IPS-18c (cell line): Measurements from ENCODE around the gene IGSF22.

Experiments
- H3K4me3 ChIP-seq: 2 replicates; pipeline ENCODE4 v1.7.0; 2013; ENCODE audit warnings: low read depth, mild to moderate bottlenecking, low read length, moderate library complexity; ENCODE audit not compliant: insufficient read depth
- H3K9me3 ChIP-seq: one replicate; pipeline ENCODE4 v1.6.1; 2013; ENCODE audit warnings: mild to moderate bottlenecking, low read length, moderate library complexity; ENCODE audit not compliant: control insufficient read depth, insufficient read depth

IGSF22 gene

DNA sequence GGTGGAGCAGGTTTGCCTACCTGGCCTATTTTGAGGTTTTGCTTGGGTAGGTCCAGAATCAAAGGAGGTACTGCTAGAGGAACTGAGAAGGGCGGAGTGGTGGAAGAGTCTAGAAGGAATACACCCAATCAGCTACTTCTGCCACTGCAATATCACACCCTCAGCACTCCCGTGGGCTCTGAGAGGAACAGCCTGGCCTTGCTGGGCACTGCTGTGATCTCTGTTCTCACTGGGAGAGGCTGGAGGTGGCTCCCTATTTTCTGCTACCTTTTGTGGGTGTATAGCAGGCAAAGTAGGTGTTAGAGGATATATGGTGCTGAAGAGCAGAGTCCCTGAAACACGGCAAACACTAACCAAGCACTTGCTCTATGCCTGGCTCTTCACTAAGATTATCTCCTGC, 25.0 kb upstream of the IGSF22 start:
- no peaks in the 10 kb centered on the region for H3K9me3 ChIP-seq
- no peak overlapping the region for H3K4me3 ChIP-seq

DNA sequence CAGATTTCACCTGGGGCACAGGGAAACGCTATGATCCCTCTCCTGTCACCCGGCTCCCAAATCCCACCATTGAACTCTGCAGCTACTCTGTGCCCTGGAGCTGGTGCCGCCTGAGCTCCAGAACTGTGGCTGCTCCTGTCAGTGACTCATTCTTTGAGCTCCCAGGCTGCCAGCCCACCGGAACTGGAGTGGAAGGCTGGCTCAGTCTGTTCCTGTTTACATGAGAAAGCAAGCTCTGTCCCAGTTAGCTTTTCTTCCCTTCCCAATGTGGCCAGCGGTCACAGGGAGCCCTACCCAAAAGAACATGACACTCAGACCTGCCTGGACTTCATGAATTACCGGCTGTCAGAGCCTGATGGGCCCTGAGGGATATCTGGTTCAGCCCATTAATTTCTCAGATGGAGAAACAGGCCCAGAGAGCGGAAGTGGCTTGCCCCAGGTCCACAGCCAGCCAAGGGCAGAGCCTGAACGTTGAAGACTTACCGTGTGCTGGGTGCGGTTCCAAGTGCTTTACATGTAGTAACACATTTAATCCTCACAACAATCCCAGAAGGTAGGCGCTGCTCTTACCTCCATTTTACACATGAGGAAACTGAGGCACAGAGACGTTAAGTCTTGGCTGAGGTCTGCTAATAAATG, 23.8 kb upstream of the IGSF22 start:
- Histone ChIP-seq H3K4me3 (no peak overlapping the region), H3K9me3 (peaks cover 4% of the 10 kb centered on the region)

DNA sequence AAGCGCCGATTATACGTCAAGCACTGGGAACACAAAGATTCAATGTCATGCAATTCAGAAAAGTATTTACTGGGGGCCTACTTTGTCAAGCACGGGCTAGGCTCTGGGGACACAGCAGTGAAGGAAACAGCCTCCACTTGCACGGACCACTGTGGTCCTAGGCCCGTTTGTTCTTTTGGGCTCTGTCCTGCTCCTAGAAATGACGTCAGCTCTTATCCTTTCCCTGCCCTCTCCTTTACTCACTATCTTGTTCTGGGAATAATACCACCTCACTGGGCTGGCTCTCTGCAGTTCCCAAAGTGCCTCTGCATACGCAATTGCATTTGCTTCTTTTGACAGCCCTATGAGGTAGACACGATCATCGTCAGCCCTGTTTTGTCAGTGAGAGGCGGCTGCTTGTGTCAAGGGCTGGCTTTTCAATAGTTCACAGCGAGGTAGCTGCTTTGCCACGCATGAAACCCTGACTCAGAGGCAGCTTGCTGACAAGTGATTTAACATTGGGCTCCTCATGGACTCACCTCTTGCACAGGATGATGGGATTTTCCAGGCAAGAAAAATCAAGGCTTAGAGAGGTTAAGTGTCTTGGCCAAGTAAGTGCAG, 22.9 kb upstream of the IGSF22 start:
- Histone ChIP-seq H3K4me3 (no peak overlapping the region), H3K9me3 (peaks cover 4% of the 10 kb centered on the region)

DNA sequence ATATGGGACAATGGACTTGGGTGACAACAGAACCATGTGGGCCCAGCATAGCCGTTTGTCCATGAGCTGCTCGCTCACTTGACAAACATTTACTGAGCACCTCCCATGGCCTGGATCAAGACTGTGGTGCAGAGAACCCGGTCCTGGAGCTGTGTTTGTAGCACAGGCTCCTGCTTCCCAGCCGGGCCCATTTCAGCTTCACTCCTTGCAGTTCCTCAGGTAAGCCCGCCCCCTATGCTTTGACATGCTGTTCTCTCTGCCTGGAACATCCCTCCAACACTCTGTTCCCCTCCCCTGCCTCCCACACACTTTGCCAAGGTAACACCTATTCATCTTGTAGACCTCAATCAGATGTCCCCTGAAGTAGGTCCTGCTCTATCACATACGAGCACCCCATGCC, 19.3 kb upstream of the IGSF22 start:
- H3K4me3 ChIP-seq: no peak overlapping the region
- H3K9me3 ChIP-seq: peaks cover 4% of the 10 kb centered on the region

DNA sequence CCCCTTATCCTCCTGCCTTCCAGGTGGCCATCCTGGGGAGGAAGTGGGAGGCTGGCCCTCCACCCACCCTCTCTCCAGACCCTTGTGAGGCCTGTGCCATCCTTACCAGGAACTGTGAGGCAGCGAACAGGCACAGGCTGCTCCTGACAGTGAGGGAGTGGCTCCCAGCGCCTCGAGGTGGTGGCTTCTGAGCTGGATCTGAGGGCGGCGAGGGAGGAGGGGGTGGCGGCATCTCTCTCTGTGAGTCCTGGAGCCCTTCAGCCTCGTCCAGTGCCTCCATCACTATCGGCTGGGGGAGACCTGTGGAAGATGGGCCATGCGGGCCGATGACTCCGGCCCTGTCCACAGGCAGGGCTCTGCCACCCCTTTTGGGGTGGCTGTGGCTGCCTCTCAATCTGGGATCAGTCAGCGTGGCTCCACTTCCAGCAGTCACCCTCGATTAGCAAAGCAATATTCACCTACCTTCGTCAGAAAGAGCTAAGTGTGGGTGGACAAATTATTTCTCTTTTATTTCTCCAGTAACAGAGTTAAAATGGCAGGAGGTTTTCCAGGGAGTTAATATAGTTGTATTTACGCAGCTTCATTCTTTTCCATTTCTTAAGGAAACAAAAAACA, 18.0 kb upstream of the IGSF22 start:
- H3K9me3 ChIP-seq: peaks cover 4% of the 10 kb centered on the region
- H3K4me3 ChIP-seq: no peak overlapping the region

DNA sequence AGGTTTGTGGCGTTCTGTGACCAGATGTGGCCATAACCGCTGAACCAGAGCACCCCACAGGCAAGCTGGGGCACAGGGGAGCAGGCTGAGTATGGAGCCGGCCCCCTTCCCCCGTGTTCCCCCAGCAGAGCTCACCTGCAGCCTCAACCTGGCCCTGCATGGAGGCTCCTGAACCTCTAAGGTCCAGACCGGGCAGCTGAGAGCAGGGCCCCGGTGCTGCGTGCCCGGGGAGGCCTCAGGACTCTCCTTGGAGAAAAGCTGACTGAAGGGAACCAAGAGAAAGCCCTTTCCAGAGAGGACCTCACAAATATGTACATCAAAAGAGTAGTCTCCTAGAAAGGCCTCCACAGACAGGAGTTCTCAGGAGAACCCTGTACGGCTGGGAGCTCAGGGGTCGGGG, 17.4 kb upstream of the IGSF22 start:
- peaks cover 4% of the 10 kb centered on the region for H3K9me3 ChIP-seq
- no peak overlapping the region for H3K4me3 ChIP-seq

DNA sequence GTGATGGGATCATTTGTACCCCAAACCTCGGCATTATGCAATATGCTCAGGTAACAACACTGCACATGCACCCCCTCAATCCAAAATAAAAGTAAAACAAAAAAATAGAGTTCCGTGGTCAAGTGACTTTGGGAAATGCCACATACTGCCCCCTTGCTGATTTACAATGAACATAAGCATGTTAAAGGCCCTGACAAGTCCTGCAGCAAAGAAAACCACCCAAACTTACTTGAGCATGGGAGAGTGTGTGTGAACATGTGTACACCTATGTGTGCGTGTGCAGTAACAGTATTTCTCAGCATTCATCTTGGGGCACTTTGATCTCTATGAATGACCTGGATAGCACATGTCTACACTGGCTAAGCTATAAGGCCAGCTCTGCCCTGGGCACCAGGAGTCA, 15.8 kb upstream of the IGSF22 start:
- H3K9me3 ChIP-seq: peaks cover 4% of the 10 kb centered on the region
- H3K4me3 ChIP-seq: no peak overlapping the region

DNA sequence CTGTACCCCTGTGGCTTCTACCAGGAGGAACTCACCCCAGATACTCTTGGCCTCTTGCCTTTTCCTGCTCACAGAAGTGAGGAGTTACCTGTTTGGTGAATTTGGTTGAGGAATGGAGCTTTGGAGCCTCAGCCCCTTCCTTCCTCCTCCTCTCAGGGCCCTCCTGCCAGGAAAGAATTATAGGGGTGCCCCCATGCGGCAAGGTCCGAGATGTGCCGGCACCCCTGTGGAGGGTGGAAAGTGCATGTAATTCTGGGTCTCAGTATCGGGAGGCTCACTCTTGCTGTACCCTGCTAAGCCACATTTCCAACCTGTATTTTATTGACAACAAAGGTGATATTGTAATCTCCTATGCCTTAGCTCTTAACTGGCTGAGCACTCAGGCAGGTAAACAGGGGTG, 13.7 kb upstream of the IGSF22 start:
- H3K9me3 ChIP-seq: no peaks in the 10 kb centered on the region
- H3K4me3 ChIP-seq: no peak overlapping the region

DNA sequence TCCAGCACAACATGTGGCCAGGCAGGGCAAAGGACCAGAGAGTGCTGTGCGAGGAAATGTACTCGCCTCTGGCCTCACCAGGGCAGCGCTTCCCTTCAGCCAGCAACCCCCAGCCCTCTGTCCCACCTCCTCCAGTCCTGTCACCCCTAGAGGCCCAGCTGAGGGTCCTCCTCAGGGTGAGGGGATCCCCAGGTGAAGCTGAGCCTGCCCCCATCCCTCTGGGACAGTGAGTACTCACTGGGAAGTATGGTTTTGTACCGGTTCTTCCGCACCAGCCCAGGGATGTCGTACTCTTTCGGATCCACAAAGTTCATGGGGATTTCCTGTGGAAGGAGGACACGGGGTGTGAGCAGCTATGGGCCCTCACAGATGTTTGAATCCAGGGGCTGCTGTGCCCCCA, 11.7 kb upstream of the IGSF22 start:
- Histone ChIP-seq H3K9me3 (no peaks in the 10 kb centered on the region), H3K4me3 (no peak overlapping the region)

DNA sequence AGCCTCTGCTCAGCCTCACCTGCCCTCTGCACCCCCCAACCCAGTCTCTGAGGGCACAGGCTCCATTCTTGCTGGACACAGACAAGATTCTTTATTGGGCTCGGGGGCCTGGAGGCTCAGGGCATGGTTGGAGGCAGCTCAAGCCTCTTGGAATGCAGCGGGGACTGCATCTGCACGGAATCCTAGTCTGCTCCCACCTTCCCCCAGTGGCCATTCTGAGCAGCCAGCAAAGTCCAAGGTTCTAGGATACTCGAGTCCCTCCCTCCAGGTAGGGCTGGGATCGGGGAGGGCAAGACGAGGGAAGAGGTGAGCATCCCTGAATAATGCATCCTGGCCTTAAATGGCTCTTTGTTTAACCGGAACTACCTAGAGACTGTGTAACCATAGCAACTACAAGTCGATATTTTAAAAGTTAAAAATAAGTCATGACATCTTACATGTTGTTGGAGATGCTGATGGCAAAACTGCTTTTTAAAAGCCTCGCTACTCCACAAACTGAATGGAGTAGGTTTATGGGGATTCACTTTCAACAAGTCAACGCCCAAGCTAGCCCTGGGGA, 10.7 kb upstream of the IGSF22 start:
- no peaks in the 10 kb centered on the region for H3K9me3 ChIP-seq
- no peak overlapping the region for H3K4me3 ChIP-seq

DNA sequence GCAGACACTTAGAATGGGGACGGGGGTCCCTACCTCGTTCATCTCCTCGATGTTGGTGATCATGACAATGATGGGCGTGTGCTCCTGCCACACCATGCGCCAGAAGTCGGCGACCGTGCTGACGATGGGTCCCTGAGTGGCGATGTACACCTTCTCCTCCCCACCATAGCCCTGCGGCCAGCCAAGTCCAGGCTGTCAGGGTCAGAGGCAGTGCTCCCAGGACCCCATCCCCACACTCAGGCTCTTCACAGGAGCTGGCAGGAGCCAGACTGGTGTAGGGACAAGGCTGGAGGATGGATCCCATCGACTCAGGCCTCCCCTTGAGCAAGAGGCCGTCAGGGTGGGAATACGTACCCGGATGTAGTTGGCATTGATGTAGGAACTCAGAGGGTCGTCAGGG, 7.2 kb upstream of the IGSF22 start:
- no peak overlapping the region for H3K4me3 ChIP-seq
- H3K9me3 ChIP-seq: no peaks in the 10 kb centered on the region

DNA sequence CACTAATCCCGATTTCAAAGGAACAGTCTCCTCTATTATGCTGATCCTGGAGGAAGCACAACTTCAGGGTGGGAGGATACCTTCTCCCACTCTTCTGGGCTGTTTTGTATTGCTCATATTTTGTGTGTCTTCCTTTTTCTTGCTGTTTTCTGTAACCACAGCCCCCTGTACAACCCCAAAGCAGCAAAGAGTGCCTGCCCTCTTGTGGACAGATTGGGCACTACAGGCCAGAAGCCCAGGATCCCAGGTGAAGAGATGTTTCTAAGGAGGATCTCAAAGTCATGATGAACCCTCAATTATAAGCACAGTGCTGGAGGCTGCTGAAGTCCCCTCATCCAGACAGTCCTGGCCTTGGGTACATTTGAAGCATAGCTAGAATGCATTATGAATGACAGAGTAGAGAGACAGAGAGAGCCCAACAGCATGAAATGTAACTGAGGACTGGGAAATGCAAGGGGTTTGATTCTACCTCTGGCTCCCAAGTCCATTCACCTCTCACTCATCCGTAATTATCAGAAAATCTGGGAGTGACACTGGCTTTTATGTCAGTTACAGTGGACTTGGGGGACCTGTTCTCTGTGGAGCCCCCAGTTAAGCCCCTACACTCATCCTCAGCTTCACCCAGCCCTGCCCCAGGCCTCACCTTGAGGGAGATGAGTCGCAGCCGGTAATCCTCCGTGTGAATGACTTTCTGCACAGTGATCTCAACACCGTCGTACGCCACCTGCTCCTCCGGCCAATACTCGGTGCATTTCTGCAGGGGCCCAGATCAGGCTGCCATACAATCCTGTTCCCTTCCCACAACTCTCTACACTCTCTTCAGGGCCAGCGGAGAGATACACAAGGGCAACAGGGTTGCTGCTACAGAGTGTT, 6.2 kb upstream of the IGSF22 start:
- Histone ChIP-seq H3K9me3 (no peaks in the 10 kb centered on the region), H3K4me3 (no peak overlapping the region)

DNA sequence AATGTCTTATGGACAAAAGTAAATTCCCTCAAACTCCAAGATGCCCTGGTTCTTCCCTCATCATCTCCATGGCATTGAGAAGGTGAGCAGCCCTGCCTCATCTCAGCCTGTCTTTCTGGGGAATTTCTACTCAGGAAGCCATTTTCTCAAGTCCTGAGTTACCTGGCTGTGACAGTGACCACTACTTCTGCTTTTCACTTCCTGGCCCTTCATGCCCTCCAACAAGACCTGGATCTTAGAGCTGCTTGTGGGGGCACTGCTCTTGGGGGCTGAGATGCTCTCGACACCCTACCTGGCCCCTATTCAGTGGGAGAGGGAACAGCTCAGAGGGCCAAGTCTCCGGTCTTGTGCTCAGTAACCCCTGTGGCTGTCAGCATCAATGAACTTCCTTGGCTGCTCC, 5.5 kb upstream of the IGSF22 start:
- no peaks in the 10 kb centered on the region for H3K9me3 ChIP-seq
- H3K4me3 ChIP-seq: no peak overlapping the region

DNA sequence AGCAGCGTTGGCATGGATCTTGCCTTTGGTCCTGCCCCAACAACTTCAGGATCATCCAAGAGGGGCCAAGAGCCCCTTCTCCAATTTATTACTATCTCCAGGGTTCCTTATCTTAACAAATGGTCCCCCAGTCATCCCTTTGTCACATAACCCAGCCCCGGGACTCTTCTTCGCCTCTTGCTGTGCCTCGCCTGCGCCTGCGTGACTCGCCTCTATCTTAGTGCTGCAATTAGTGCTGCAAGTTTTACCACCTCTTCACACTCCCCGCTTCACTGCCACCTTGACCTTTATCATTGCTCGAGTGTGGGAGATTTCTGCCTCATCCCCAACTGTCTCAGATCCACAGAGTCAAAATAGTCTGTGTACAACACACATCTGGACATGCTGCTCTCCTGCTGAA, 4.0 kb upstream of the IGSF22 start:
- H3K9me3 ChIP-seq: no peaks in the 10 kb centered on the region
- H3K4me3 ChIP-seq: no peak overlapping the region

DNA sequence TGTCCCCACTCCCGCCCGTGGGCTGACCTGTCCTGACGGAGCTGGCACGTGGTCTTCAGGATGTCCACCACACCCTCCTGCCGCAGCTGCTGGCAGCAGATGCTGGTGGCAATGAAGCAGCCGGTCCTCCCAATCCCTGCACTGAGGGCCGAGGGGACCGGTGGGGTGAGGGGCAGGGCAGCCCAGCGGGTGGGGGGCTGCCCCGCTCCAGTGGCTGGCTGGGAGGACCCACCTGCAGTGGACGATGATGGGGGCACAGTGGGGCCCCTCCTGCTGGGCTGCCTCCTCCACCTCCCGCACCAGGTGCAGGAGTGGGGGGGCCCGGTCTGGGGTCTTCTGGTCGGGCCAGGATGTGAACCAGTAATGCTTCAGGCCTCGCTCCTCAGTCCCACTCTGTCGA, 3.4 kb upstream of the IGSF22 start:
- H3K9me3 ChIP-seq: no peaks in the 10 kb centered on the region
- no peak overlapping the region for H3K4me3 ChIP-seq

DNA sequence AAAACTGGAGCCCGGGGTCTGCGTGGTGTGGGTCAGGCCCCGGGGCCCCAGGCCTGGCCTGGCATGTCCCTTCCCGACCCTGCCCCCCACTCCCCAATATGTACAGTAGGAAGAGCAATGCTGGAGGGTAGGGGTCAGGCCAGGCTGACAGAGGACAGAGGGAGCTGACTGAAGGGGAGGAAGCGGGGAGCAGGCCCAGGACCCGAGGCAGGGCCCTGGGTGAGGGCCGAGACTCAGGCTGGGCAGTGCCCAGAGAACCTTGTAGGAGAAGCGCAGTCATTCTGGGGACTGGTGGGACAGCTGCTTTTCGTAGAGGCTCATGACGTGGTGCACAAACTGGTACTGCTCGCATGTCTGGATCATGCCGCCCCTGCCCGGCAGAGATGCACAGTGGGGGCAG, 2.7 kb upstream of the IGSF22 start:
- H3K4me3 ChIP-seq: no peak overlapping the region
- H3K9me3 ChIP-seq: no peaks in the 10 kb centered on the region

DNA sequence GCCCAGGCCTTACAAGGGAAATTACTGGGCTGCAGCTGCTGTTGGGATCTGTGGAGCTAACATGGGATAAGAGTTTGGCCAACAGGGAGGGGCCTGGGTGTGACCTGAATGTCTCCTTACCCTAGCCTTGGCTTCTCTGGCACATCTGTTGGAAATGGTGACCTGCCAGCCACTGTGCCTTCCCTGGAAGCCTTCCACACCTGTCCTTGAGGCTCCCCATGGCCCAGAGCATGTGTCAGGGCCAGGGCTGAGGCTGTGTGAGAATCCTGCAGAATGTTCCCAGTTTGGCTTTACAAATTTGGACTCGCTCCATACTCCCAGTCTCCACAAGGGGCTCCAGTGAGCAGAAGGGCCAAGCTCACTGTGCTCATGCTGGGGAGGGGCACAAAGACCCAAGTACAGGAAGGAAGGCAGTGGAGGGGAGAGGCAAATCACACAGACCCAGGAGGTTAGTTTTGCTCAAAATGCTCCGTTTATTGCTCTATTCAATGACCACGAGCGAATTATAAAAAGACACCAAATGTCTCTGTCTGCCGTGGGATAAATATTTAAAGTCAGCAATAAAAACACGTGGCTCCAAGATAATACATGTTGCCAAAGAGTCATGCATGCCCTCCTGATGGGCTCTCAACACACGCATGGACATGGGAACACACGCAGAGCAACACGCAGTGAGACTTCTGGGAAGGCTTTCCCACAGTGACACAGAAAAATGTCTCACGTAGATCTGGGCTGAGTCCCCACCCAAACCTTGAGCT, 1.7 kb upstream of the IGSF22 start:
- Histone ChIP-seq H3K9me3 (no peaks in the 10 kb centered on the region), H3K4me3 (no peak overlapping the region)
